Medulla oblongata (tissue), 1 donor: ENCODE results near the gene IFITM2.

Experiments used
- DNase-seq: peaks from one replicate; pipeline ENCODE4 v3.0.0-alpha.2; 2015; ENCODE audit errors: extremely low spot score

Gene IFITM2

GRCh38 chr11:293271-293851 lies 14.3 kb upstream of the IFITM2 start:
- DNase-seq, result no peak

- DNase-seq, result no peak
Measured at GRCh38 chr11:293852-294661, 13.6 kb upstream of the IFITM2 start.

DNA sequence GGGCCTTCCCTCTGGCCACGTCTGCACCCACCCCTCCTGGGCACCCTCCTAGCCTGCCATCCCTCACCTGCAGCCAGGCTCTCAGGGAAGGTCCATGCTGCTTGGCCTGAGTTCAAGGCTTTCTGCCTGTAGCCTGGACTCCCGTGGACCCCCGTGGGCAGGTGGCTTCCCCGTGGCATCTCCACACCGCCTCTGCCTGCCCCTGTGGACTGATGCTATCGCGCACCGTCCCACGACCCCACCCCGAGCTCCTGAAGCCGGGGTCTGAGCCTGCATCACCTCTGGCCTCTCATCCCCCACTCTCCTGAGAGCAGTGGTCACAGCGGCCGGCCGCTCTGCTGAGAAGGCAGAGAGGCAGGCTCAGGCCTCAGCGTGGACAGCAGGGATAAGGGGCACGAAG lies 12.8 kb upstream of the IFITM2 start:
- no peak for DNase-seq

DNA sequence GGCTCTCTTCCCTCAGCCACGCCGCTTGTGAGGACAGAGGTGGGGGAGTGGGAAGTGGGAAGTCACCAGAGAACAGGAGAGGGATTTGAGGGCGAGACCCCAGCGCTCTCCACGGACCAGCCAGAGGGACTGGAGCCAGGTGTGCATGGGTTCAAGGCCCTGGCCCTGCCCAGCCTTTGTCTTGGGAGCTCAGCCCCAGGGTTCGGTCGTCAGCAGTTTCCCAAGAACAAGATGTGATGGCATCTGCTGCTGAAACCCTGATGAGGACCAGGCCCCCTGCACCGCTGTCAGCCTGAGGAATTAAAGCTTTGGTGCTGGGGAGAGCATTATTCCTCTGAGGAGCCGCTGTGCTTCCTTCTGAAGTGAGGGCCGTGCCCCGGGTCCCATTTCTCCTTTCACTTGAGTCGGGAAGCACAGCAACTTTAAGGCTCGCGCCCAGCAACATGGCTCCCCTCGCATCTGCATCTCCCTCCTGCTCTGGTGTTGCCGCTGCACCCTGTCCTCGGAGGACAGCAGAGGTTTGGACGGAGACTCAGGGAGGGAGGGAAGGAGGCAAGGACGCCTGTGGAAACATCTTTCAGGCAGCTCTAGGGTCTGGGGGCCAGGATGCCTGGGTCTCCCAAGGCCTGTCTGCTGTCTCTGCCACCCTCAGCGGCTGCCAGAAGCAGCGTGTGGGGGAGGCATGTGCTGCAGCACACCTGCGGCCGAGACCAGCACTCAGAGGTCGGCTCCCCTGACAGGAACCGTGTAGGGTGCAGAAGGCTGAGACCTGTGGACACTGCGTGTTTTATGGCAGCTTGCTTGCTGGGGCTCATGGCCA lies 12.1 kb upstream of the IFITM2 start:
- DNase-seq, result no peak

DNA sequence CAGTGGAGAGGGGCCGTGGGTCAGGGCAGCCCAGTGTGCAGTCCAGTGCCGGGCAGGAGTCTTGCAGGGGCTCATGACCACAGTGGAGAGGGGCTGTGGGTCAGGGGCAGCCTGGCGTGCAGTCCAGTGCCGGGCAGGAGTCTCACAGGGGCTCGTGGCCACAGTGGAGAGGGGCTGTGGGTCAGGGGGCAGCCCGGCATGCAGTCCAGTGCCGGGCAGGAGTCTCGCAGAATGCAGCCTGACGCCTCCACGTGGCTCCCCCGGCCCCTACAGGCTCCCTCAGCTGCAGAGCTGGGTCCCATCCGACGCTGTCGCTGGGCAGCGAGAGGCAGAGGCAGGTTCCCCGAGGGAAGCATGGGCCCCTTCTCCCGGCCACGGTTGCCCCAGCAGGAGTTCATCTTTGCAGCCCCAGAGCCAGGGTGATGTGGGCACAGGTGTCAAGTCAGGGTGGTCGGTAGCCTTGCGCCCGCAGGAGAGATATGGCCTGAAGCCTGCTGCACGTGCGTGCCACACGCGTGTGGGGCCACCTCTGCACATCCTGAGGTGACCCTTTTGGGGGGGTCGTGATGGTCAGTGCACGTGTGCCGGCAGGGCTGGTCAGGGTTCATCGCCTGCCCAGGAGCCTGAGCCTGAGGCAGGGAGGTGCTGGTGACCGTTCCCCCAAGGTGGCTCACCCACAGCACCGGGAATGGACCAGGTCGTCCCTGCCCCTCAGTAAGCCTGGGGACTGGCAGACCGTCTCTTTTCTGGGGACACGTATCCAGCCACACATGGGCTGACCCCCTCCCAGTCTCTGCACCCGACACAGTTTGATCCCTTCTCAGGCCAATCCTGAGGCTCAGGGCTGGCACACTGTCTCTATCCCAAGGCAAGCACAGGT lies 11.2 kb upstream of the IFITM2 start:
- DNase-seq, result no peak

DNA sequence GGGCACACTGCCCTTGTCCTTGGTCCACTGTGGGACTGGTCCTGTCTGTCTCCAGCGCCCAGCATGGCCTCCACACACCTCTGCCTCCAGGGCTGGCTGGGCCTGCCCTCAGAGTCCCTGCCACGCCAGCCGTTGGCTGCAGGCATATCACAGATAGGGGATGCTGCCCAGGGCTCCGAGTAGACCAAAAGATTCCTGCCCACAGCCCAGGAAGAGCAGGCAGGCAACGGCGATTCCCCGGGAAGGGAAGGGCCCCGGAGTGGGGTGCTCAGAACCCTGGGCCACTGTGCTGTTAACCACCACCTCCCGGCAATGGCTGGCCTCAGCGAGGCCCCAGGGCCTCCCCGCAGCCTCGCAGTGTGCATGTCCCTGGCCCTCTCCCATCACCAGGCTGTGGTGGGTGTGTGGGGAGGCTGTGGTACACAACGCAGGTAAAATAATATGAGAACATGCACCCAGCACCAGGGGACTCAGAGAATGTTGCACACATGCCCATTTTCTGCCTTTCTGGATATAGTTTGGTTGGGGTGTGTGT lies 10.5 kb upstream of the IFITM2 start:
- DNase-seq, result no peak

- DNase-seq, result no peak
Measured at GRCh38 chr11:297586-298405, 9.8 kb upstream of the IFITM2 start.

DNA sequence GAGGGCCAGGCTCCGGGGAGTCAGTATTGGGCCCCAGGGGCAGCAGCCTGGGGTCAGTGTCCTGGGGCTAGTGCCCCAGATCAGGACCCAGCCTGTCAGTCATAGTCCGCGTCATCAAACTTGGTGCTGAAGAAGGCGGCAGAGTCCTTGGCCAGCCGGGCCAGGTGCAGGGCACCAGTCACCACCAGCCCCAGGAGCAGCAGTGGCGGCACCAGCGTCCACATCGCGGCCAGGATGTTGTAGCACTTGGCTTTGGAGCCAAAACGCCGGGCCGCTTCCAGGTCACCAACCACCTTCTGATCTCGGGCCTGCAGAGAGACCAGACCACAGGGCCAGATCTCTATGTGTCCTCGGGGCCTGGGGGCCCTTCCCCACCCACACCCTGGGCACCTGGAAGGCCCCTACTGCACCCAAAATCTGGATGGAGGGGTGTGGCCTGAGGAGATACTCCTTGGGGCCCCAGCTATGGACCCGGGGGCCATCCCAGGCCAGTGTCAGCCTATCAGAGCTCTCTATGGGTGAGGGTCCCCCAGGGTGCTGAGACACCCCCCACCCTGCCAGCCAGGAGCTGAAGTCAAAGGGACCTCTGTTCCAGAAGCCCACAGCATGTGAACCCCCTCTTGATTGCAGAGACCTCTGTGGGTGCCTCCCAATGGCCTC lies 9.1 kb upstream of the IFITM2 start:
- no peak for DNase-seq

- DNase-seq, result no peak
Measured at GRCh38 chr11:299081-299891, 8.3 kb upstream of the IFITM2 start, which contains the start of gene IFITM5. IFITM5 (minus strand) TSS chr11:299526; CDS start chr11:299490, 36 bp downstream.

GRCh38 chr11:299951-300735 lies 7.5 kb upstream of the IFITM2 start:
- DNase-seq, result no peak

DNA sequence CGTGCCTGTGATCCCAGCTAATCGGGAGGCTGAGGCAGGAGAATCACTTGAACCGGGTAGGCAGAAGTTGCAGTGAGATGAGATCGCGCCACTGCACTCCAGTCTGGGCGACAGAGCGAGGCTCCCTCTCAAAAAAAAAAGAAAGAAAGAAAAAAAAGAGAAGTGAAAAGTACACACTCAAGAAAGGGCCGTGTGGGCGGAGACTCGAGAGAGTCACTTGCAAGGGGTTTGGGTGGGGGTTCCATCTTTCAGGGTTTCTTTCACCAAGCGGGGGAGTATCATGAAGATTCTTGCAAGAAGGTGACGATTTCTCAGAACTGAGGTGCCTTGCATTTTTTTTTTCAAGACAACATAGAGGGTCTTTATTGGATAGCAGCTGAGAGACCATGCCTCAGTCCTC lies 4.3 kb upstream of the IFITM2 start:
- DNase-seq, result no peak

- no peak for DNase-seq
Measured at GRCh38 chr11:304061-304506, 3.5 kb upstream of the IFITM2 start.

DNA sequence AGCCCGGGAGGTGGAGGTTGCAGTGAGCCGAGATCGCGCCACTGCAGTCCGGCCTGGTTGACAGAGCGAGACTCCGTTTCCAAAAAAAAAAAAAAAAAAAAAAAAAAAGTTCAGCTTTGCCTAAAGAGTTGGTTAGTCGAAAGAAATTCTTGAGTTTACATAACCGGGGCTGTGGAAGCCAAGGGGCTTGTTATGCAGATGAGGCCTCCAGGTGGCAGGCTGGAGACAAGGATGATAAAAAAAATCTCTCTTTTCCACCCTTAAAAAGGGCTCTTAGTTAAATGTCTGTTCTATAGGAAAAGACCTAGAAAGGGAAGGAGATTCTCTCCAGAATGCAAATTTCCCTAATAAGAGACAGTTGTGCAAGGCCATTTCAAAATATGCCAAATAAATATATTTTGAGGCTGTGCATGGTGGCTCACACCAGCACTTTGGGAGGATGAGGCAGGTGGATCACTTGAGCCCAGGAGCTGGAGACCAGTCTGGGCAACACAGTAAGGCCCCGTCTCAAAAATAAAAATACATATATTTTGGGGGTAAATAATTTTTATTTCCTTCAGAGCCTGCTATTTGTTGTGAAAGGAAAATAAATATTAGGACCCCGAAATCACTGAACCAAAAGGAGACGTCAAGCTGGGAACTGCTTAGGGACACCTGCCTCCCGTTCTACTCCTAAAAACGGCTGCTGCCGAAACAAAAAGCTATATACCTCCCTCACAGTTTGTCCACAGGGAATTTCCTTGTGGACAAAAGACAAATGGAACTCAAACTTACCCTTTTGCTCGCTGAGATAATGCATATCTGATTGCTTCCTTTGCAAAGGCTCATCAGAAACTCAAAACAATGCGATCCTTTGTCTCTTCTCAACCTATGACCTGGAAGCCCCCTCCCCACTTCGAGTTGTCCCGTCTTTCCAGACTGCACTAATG lies 2.4 kb upstream of the IFITM2 start:
- peak; percentile 69 for DNase-seq

GRCh38 chr11:305844-306211 lies 1.8 kb upstream of the IFITM2 start:
- DNase-seq, result no peak

GRCh38 chr11:306645-307371 lies 808 bp upstream of the IFITM2 start:
- DNase-seq, result no peak
